ENCODE measurements around the gene ARHGAP25.

DNA sequence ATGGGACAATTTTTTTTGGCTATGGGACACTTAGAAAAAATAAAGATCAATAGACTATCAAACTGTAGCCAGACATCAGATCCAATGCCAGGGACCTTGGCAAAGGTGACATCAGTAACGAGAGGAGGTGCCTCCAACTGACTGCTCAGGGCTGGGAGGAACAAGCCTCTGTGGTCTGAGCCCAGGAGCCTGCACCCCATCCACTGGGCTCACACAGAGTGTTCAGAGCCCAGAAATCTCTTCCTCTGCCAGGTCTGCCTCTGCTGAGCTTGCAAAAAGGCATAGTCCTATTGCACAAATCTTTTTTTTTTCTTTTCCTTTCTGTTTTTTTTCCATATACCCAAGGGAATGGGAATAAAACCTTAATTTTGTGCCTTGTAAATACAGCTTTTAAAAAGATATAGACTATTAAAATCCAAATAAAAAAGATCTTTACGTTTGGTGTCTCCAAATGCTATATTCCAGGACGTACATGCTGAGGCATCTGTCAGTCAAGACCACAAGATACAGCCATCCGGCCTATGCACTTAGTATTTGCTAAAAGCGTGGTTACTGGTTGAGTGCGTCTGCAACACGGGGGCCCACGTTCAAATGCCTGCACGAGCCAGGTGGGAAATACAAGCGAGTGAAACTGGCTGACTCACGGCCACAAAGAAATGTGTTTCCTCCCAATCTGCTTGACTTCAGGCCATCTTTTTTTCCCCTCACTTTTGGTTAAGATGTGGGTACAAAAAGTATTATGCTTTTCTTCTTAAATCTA is 7.8 kb upstream of the ARHGAP25 start:
- TF ChIP-seq POLR2A (IDR thresholded peaks at IDR 0.05): no peak
- TF ChIP-seq, protein P1, sequence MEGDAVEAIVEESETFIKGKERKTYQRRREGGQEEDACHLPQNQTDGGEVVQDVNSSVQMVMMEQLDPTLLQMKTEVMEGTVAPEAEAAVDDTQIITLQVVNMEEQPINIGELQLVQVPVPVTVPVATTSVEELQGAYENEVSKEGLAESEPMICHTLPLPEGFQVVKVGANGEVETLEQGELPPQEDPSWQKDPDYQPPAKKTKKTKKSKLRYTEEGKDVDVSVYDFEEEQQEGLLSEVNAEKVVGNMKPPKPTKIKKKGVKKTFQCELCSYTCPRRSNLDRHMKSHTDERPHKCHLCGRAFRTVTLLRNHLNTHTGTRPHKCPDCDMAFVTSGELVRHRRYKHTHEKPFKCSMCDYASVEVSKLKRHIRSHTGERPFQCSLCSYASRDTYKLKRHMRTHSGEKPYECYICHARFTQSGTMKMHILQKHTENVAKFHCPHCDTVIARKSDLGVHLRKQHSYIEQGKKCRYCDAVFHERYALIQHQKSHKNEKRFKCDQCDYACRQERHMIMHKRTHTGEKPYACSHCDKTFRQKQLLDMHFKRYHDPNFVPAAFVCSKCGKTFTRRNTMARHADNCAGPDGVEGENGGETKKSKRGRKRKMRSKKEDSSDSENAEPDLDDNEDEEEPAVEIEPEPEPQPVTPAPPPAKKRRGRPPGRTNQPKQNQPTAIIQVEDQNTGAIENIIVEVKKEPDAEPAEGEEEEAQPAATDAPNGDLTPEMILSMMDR (IDR thresholded peaks at IDR 0.05): no peak

Measured in thyroid gland (tissue), 4 donors.